Gastroesophageal sphincter (tissue), 4 donors: ENCODE measurements around the gene ZNF143. TPM values are rescaled to one million over a fixed set of nuclear protein-coding genes. Genes with fewer than 3 reads are reported as not detected.

Experiments
- ATAC-seq: fragments of 150-250 bp; one replicate; pipeline ENCODE4 v1.9.1; 2016; ENCODE audit warnings: mild to moderate bottlenecking, moderate library complexity
- H3K27ac ChIP-seq, 4 donors: fragments of 200-600 bp; sonication (generic) in 3 of 4; 1 replicate in 3 of 4; 2 replicates in 1 of 4; pipeline ENCODE4 v1.5.1; 2016 to 2019
- H3K27me3 ChIP-seq: fragments of 200-600 bp; sonication (generic); one replicate; pipeline ENCODE4 v1.5.1; 2019
- H3K36me3 ChIP-seq, 2 donors: fragments of 200-600 bp; sonication (generic); one replicate each; pipeline ENCODE4 v1.5.1; 2019; ENCODE audit warnings: control low read depth in 1 of 2
- H3K4me1 ChIP-seq, 3 donors: fragments of 200-600 bp; sonication (generic); 1 replicate in 2 of 3; 2 replicates in 1 of 3; pipeline ENCODE4 v1.5.1; 2016 to 2019; ENCODE audit warnings: control low read depth in 2 of 3
- H3K4me3 ChIP-seq, 2 donors: fragments of 200-600 bp; sonication (generic); one replicate each; pipeline ENCODE4 v1.5.1; 2019; ENCODE audit warnings: mild to moderate bottlenecking in 1 of 2, moderate library complexity in 1 of 2
- H3K9me3 ChIP-seq, 3 donors: fragments of 200-600 bp; sonication (generic); one replicate each; pipeline ENCODE4 v1.5.1; 2017 to 2019; ENCODE audit warnings: control low read depth in 2 of 3
- EP300 ChIP-seq: sonication (generic); formaldehyde crosslinking; IDR thresholded peaks from one replicate; pipeline ENCODE4 v1.6.1; 2017; ENCODE audit warnings: antibody characterized with exemption, mild to moderate bottlenecking
- POLR2A ChIP-seq, 2 donors: fragments of 450-650 bp; IDR thresholded peaks; one replicate each; pipeline ENCODE4 v1.6.1; 2017; ENCODE audit warnings: antibody characterized with exemption in 2 of 2, mild to moderate bottlenecking in 2 of 2, moderate library complexity in 1 of 2
- POLR2AphosphoS5 ChIP-seq: sonication (generic); formaldehyde crosslinking; IDR thresholded peaks from one replicate; pipeline ENCODE4 v1.6.1; 2017; ENCODE audit warnings: antibody characterized with exemption
- WGBS, 2 donors: methylation state at CpG; one replicate each; pipeline ENCODE4 v1.1.5; 2018; ENCODE audit warnings: low coverage in 1 of 2; 5-methylcytosine and 5-hydroxymethylcytosine counted together
- total RNA-seq, 4 donors: library from RNA; depleted of rRNA; stranded (reverse); fragments of >200 nt; gene quantifications; one replicate each; pipeline ENCODE4 v1.1.0, GENCODE V29; 2016
- TF ChIP-seq, protein P1 (sequence below), 4 experiments: fragments of 200-600 bp in 2 of 4; fragments of 450-650 bp in 2 of 4; sonication (generic) in 1 of 4; IDR thresholded peaks; one replicate each; pipeline ENCODE4 v1.5.1; 2017 to 2019; ENCODE audit warnings: antibody characterized with exemption in 4 of 4, mild to moderate bottlenecking in 2 of 4, moderate library complexity in 2 of 4

The ZNF143 gene
- total RNA-seq, 4 donors from 2014 or later: 33.7 to 72.5 (median 52.5) TPM

DNA sequence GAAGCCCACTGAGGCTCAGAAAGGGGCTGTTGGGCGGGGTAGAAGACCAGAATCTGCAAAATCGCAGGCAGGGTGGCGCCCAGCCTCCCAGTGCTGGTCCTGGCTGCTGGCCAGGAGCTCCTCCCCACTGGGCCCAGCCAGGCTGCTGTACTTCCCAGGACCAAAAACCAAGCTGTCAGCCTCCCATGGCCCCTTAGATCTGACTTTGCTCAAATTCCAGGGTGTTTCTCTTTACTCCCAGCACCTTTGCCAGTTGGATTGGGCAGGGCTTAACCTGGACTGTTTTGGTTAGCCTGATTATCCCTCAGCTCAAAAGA, 68.5 kb downstream of the ZNF143 start:
- no peak overlapping the region for H3K4me3 ChIP-seq
- no peaks in the 10 kb centered on the region for H3K27me3 ChIP-seq
- TF ChIP-seq, protein P1, sequence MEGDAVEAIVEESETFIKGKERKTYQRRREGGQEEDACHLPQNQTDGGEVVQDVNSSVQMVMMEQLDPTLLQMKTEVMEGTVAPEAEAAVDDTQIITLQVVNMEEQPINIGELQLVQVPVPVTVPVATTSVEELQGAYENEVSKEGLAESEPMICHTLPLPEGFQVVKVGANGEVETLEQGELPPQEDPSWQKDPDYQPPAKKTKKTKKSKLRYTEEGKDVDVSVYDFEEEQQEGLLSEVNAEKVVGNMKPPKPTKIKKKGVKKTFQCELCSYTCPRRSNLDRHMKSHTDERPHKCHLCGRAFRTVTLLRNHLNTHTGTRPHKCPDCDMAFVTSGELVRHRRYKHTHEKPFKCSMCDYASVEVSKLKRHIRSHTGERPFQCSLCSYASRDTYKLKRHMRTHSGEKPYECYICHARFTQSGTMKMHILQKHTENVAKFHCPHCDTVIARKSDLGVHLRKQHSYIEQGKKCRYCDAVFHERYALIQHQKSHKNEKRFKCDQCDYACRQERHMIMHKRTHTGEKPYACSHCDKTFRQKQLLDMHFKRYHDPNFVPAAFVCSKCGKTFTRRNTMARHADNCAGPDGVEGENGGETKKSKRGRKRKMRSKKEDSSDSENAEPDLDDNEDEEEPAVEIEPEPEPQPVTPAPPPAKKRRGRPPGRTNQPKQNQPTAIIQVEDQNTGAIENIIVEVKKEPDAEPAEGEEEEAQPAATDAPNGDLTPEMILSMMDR (IDR thresholded peaks at IDR 0.05): no peak
- H3K9me3 ChIP-seq: no peaks in the 10 kb centered on the region
- peak overlapping the region in 3 of 4 donors; percentile 73 to 79 (median 76) for H3K27ac ChIP-seq
- ATAC-seq: no peak
- peaks cover 0 to 14% of the 10 kb centered on the region in 2 donors for H3K36me3 ChIP-seq
- no CpG with 5 or more reads among the region's 3 CpGs for WGBS, 2 donors
- peaks cover 6 to 68% (median 20%) of the 10 kb centered on the region in 3 donors for H3K4me1 ChIP-seq

DNA sequence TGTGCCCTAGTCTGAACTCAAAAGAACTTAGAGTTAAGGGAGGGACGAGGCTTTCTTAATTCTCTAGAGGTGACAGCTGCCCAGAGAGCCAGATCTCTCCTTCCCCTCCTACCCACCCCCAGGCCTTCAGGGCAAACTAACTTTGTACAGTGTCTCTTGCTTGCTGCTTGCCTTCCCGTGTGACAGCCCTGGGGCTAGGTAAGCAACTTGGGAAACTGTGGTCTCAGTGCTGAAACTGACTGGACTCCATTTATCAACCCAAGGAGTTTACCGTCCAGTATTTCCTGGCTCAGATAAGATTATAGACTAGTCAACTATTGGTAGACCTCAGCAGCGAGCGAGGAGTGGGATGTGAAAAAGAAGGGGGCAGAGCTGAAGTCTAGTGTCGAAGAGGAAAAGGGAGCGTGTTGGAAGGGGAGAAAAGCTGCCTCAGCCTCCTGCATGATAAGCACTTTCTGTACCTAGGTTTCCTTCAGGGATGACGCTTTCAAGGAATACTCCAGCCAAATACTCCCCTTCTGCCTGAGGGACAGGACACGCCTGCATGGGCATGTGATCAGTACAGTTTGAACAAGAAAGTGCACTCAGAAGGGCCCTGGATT, 69.3 kb downstream of the ZNF143 start:
- no peak for ATAC-seq
- Histone ChIP-seq H3K4me1 (peaks cover 6 to 70% (median 20%) of the 10 kb centered on the region in 3 donors), H3K27me3 (no peaks in the 10 kb centered on the region), H3K9me3 (no peaks in the 10 kb centered on the region), H3K4me3 (no peak overlapping the region), H3K27ac (peak overlapping the region in 3 of 4 donors; percentile 73 to 79 (median 76)), H3K36me3 (peaks cover 0 to 11% of the 10 kb centered on the region in 2 donors)
- WGBS, 2 donors: 74 to 80% methylated on average over 4 to 8 of the region's 9 CpGs
- no peak for TF ChIP-seq EP300
- TF ChIP-seq POLR2AphosphoS5: no peak
- TF ChIP-seq, protein P1 (IDR thresholded peaks at IDR 0.05): no peak
- TF ChIP-seq POLR2A (IDR thresholded peaks at IDR 0.05): no peak

DNA sequence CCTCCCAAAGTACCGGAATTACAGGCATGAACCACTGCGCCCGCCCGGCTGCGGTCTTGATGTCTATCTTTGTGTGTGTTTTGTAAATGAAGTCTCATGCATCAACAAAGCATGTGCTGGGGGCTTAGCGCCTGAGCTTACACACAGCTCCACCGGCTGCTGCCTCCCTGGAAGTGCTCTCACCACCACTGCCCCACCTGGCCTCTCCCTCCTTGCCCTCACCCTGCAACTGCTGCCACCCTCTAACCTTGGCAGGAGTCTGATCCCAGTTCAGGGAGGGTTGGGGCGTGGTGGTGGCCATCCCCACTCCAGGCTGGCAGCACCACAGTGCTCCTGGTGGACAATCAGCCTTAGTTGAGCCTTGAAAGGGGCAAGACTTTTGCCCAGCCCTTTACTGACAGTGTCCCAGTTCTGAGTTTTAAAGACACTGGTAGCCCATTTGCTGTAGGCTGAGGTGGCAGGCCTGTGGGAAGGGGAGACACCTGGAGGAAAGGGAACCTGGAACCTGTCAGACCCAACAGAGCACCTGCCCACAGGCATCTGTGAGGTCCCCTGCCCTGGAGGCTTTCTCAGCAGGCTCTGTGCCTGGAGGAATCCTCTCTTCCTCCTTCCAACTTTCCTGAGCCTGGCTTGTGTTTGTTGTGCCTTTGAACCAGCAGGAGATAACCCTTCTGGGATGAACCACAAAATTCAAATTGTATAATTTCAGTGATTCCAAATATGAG, 70.3 kb downstream of the ZNF143 start:
- H3K9me3 ChIP-seq: no peaks in the 10 kb centered on the region
- no peak overlapping the region for H3K4me3 ChIP-seq
- H3K36me3 ChIP-seq: peaks cover 0 to 1% of the 10 kb centered on the region in 2 donors
- ATAC-seq: no peak
- H3K27ac ChIP-seq: no peak overlapping the region
- no peaks in the 10 kb centered on the region for H3K27me3 ChIP-seq
- WGBS, 2 donors: 97% methylated on average over 6 of the region's 8 CpGs; no CpG with 5 or more reads in 1 of the 2 donors
- TF ChIP-seq EP300: no peak
- TF ChIP-seq, protein P1 (IDR thresholded peaks at IDR 0.05): no peak
- no peak for TF ChIP-seq POLR2AphosphoS5
- TF ChIP-seq POLR2A (IDR thresholded peaks at IDR 0.05): no peak
- peaks cover 6 to 67% (median 20%) of the 10 kb centered on the region in 3 donors for H3K4me1 ChIP-seq

DNA sequence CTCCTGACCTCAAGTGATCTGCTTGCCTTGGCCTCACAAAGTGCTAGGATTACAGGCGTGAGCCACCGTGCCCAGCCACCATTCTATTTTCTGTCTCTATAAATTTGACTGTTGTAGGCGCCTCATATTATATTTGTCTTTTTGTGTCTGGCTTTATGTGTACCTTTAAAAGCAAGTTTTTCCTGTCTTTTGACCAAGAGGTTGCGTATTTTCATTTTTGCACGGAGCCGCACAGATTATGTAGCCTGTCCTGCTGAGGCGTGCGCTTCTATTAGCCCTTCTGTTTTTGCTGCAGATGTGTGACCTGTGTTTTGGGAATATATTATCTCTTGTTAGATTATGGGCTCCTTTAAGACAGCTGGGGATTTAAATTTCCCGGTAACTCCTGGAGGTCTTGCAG, 72.2 kb downstream of the ZNF143 start:
- Histone ChIP-seq H3K4me3 (no peak overlapping the region), H3K27ac (no peak overlapping the region), H3K9me3 (no peaks in the 10 kb centered on the region), H3K27me3 (no peaks in the 10 kb centered on the region), H3K4me1 (peaks cover 6 to 49% (median 10%) of the 10 kb centered on the region in 3 donors), H3K36me3 (no peaks in the 10 kb centered on the region)
- WGBS, 2 donors: 90 to 97% methylated on average over 4 to 8 of the region's 9 CpGs
- TF ChIP-seq EP300: no peak
- TF ChIP-seq POLR2A (IDR thresholded peaks at IDR 0.05): no peak
- ATAC-seq: no peak

DNA sequence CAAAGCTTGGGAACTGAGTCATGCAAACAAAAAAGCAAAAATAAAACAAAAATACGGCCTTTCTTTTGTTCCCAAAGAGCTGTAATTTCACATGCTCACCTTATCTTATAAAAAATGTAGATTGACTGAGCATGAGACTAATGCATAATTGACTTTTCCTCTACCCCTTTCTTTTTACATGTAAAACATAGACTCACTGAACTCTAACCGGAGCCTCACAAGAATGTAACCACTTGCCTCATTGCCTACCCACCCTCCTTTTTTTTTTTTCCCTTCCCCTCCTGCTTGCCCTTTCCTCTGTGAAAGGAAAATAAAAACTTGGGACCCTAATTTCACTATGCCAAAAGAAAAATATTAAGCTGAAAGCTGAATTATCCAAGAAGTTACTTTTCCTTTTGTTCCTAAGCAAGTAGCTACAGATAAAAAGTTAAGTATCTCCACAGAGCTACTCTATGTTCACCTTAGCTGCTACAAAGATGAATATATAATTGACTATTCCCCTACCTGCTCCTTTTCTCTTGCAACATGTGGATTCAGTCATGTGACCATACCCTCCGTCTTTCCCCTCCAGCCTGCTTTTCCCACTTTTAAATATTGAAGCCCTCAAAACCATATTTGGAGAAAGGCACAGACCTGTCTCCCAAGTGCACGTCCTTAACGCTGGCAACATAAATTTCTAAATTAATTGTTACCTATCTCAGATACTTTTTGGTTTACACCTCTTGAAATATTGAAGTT, 73.1 kb downstream of the ZNF143 start:
- Histone ChIP-seq H3K36me3 (no peaks in the 10 kb centered on the region), H3K9me3 (no peaks in the 10 kb centered on the region), H3K4me3 (no peak overlapping the region), H3K27ac (peak overlapping the region in 2 of 4 donors; percentile 67), H3K4me1 (peaks cover 6 to 40% (median 10%) of the 10 kb centered on the region in 3 donors), H3K27me3 (no peaks in the 10 kb centered on the region)
- WGBS, 2 donors: 63 to 69% methylated on average over 5 of the region's 5 CpGs
- no peak for ATAC-seq
- TF ChIP-seq EP300: no peak
- no peak for TF ChIP-seq POLR2A (IDR thresholded peaks at IDR 0.05)
- TF ChIP-seq, protein P1 (IDR thresholded peaks at IDR 0.05): no peak
- no peak for TF ChIP-seq POLR2AphosphoS5
